Cardiac muscle cell (in vitro differentiated cells and primary cell): ENCODE results near the gene CMTR1. TPM values are rescaled to one million over a fixed set of nuclear protein-coding genes. Genes with fewer than 3 reads are reported as not detected.
A peak's percentile ranks its signal among the peaks of the same experiment; 100 is the strongest.

ENCODE experiments used
- DNase-seq, 2 donors: peaks; one replicate each; pipeline versions ENCODE4 v3.0.0 to v3.0.0-alpha.2; 2010 to 2017; ENCODE audit warnings: low read depth in 1 of 2, low spot score in 1 of 2
- H3K27ac ChIP-seq: fragments of 200-600 bp; sonication (generic); 2 replicates; pipeline ENCODE4 v1.5.1; 2016
- H3K27me3 ChIP-seq: fragments of 200-600 bp; sonication (generic); 2 replicates; pipeline ENCODE4 v1.6.0; 2016; ENCODE audit warnings: control low read depth
- H3K36me3 ChIP-seq: fragments of 200-600 bp; sonication (generic); 2 replicates; pipeline ENCODE4 v1.5.1; 2016; ENCODE audit warnings: control low read depth
- H3K4me1 ChIP-seq: fragments of 200-600 bp; sonication (generic); 2 replicates; pipeline ENCODE4 v1.8.1; 2017; ENCODE audit warnings: low read depth, mild to moderate bottlenecking, mixed run types
- H3K4me3 ChIP-seq: fragments of 200-600 bp; sonication (generic); 2 replicates; pipeline ENCODE4 v1.5.1; 2016; ENCODE audit warnings: mild to moderate bottlenecking
- H3K9me3 ChIP-seq: fragments of 200-600 bp; sonication (generic); 2 replicates; pipeline ENCODE4 v1.5.1; 2017; ENCODE audit warnings: low read depth, mild to moderate bottlenecking, control low read depth
- CTCF ChIP-seq: IDR thresholded peaks from 2 replicates; pipeline ENCODE4 v1.5.1; 2012; ENCODE audit warnings: low read depth, mild to moderate bottlenecking, low read length
- polyA plus RNA-seq: library from polyadenylated mRNA; unstranded; fragments of >200 nt; fragmentation: Nextera tagmentation; extraction: Ambion mirVana; gene quantifications from 2 replicates; pipeline ENCODE4 v1.2.1, GENCODE V29; 2016
- total RNA-seq: library from RNA; depleted of rRNA; stranded (reverse); fragments of >200 nt; gene quantifications from 2 replicates; pipeline ENCODE4 v1.2.3, GENCODE V29; 2016

Gene CMTR1
- total and polyA plus RNA-seq, 2 experiments from 2014 or later = 41.2 to 53.3 TPM

GRCh38 chr6:37487591-37488380 lies 54.8 kb downstream of the CMTR1 start:
- peak in 1 of 2 donors; percentile 72 for DNase-seq
- H3K9me3 ChIP-seq = no peaks in the 10 kb centered on the region
- no peaks in the 10 kb centered on the region for H3K36me3 ChIP-seq
- TF ChIP-seq CTCF = no peak
- H3K27me3 ChIP-seq = no peaks in the 10 kb centered on the region
- peak overlapping the region; percentile 7 for H3K27ac ChIP-seq
- H3K4me3 ChIP-seq = no peak overlapping the region
- peaks cover 18% of the 10 kb centered on the region for H3K4me1 ChIP-seq

GRCh38 chr6:37488476-37488875 lies 55.5 kb downstream of the CMTR1 start:
- no peak for DNase-seq
- TF ChIP-seq CTCF = no peak
- Histone ChIP-seq H3K36me3 (no peaks in the 10 kb centered on the region), H3K9me3 (no peaks in the 10 kb centered on the region), H3K4me3 (no peak overlapping the region), H3K27me3 (no peaks in the 10 kb centered on the region), H3K4me1 (peaks cover 18% of the 10 kb centered on the region), H3K27ac (no peak overlapping the region)

GRCh38 chr6:37489697-37490336 lies 56.8 kb downstream of the CMTR1 start:
- H3K27ac ChIP-seq = no peak overlapping the region
- DNase-seq = no peak
- TF ChIP-seq CTCF = peak; percentile 30
- no peak overlapping the region for H3K4me3 ChIP-seq
- H3K36me3 ChIP-seq = no peaks in the 10 kb centered on the region
- H3K4me1 ChIP-seq = peaks cover 18% of the 10 kb centered on the region
- H3K9me3 ChIP-seq = no peaks in the 10 kb centered on the region
- no peaks in the 10 kb centered on the region for H3K27me3 ChIP-seq

GRCh38 chr6:37490536-37491170 lies 57.6 kb downstream of the CMTR1 start:
- Histone ChIP-seq H3K36me3 (no peaks in the 10 kb centered on the region), H3K4me3 (no peak overlapping the region), H3K27me3 (no peaks in the 10 kb centered on the region), H3K27ac (no peak overlapping the region), H3K4me1 (peaks cover 18% of the 10 kb centered on the region), H3K9me3 (no peaks in the 10 kb centered on the region)
- no peak for DNase-seq
- no peak for TF ChIP-seq CTCF

GRCh38 chr6:37491171-37491829 lies 58.3 kb downstream of the CMTR1 start:
- Histone ChIP-seq H3K36me3 (no peaks in the 10 kb centered on the region), H3K27me3 (no peaks in the 10 kb centered on the region), H3K4me3 (no peak overlapping the region), H3K9me3 (no peaks in the 10 kb centered on the region), H3K4me1 (peaks cover 18% of the 10 kb centered on the region), H3K27ac (no peak overlapping the region)
- DNase-seq = no peak
- no peak for TF ChIP-seq CTCF
